Natural killer cell treated with Interleukin-12 subunit alpha and Interleukin-12 subunit beta and Interleukin-15 and Interleukin-18, amount 100 ng/mL, for 72 hours (primary cell): ENCODE measurements around the gene AP3S2. TPM values are rescaled to one million over a fixed set of nuclear protein-coding genes. Genes with fewer than 3 reads are reported as not detected.

Experiments
- ATAC-seq, 2 donors: fragments of 150-1000 bp; cut with Tn5 transposase in 1 of 2; sonication (Bioruptor Pico), chemical (Tn5 transposase) in 1 of 2; 2 replicates each; pipeline ENCODE4 v1.10.0; 2021
- DNase-seq: peaks from one replicate; pipeline ENCODE4 v3.0.0; 2022; ENCODE audit warnings: low spot score
- H3K27ac Mint-ChIP-seq, 2 donors: 1 replicate in 1 of 2; 2 replicates in 1 of 2; pipeline ENCODE4 v1.8.0; 2022; ENCODE audit warnings: mixed read lengths in 2 of 2, mild to moderate bottlenecking in 1 of 2, moderate library complexity in 1 of 2
- H3K27me3 Mint-ChIP-seq, 2 donors: 1 replicate in 1 of 2; 2 replicates in 1 of 2; pipeline ENCODE4 v1.8.0; 2022; ENCODE audit warnings: mixed read lengths in 2 of 2
- H3K36me3 Mint-ChIP-seq: one replicate; pipeline ENCODE4 v1.8.0; 2022; ENCODE audit warnings: mixed read lengths
- H3K4me1 Mint-ChIP-seq, 2 donors: 1 replicate in 1 of 2; 2 replicates in 1 of 2; pipeline ENCODE4 v1.8.0; 2022; ENCODE audit warnings: low read depth in 2 of 2, mixed read lengths in 2 of 2, mild to moderate bottlenecking in 1 of 2
- H3K4me3 Mint-ChIP-seq: one replicate; pipeline ENCODE4 v1.8.0; 2022; ENCODE audit warnings: mixed read lengths
- H3K9me3 Mint-ChIP-seq: 2 replicates; pipeline ENCODE4 v1.8.0; 2022; ENCODE audit warnings: mixed read lengths
- total RNA-seq, 2 donors: library from RNA; stranded (reverse); gene quantifications; one replicate each; pipeline ENCODE4 v1.2.3, GENCODE V29; 2022

AP3S2 gene
- total RNA-seq, 2 donors from 2014 or later: 29.0 to 34.4 TPM

DNA sequence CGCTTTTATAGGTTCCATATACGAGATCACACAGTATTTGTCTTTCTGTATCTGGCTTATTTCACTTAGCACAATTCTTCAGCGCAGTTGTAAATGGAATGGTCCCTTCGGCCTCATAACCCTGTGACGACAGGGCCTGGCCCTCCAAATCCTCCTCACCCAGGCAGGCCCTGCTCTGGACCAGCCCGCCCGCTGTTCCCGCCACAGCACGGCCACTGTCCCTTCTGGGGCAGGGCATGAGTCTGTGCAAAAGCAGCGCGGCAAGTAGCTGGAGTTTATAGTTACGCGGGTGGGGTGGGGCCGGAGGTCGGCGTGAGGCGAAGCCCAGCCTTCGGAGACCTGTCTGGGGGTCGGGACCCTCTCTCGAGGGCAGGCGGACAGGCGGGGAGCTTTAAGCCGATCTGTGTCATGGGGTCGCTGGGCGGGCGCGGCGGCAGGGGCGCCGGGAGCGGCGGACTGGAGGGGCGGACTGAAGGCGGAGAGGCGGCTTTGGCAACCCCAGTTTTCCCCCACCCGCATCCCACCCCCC, 18.4 kb upstream of the AP3S2 start:
- Mint-ChIP-seq H3K27ac (no peak overlapping the region), H3K36me3 (no peaks in the 10 kb centered on the region), H3K27me3 (peaks cover 6 to 19% of the 10 kb centered on the region in 2 donors), H3K4me1 (no peaks in the 10 kb centered on the region), H3K4me3 (no peak overlapping the region), H3K9me3 (no peaks in the 10 kb centered on the region)
- DNase-seq: no peak
- ATAC-seq: no peak

GRCh38 chr15:89910891-89911626, 17.3 kb upstream of the AP3S2 start:
- H3K36me3 Mint-ChIP-seq: no peaks in the 10 kb centered on the region
- H3K27me3 Mint-ChIP-seq: peaks cover 6 to 19% of the 10 kb centered on the region in 2 donors
- H3K9me3 Mint-ChIP-seq: no peaks in the 10 kb centered on the region
- ATAC-seq (no peak), DNase-seq (no peak)
- no peak overlapping the region for H3K27ac Mint-ChIP-seq
- H3K4me3 Mint-ChIP-seq: no peak overlapping the region
- no peaks in the 10 kb centered on the region for H3K4me1 Mint-ChIP-seq

- no peaks in the 10 kb centered on the region for H3K36me3 Mint-ChIP-seq
- no peaks in the 10 kb centered on the region for H3K9me3 Mint-ChIP-seq
- H3K4me1 Mint-ChIP-seq: no peaks in the 10 kb centered on the region
- H3K4me3 Mint-ChIP-seq: no peak overlapping the region
- no peak overlapping the region for H3K27ac Mint-ChIP-seq
- H3K27me3 Mint-ChIP-seq: peaks cover 3 to 14% of the 10 kb centered on the region in 2 donors
- ATAC-seq (no peak), DNase-seq (no peak)
Observed at GRCh38 chr15:89909611-89910010, 15.8 kb upstream of the AP3S2 start.

GRCh38 chr15:89908226-89908625, 14.4 kb upstream of the AP3S2 start:
- peak in 1 of 2 donors; percentile 3 for ATAC-seq
- Mint-ChIP-seq H3K9me3 (no peaks in the 10 kb centered on the region), H3K36me3 (no peaks in the 10 kb centered on the region), H3K27me3 (peaks cover 0 to 2% of the 10 kb centered on the region in 2 donors), H3K4me3 (no peak overlapping the region), H3K4me1 (no peaks in the 10 kb centered on the region), H3K27ac (no peak overlapping the region)
- no peak for DNase-seq

DNA sequence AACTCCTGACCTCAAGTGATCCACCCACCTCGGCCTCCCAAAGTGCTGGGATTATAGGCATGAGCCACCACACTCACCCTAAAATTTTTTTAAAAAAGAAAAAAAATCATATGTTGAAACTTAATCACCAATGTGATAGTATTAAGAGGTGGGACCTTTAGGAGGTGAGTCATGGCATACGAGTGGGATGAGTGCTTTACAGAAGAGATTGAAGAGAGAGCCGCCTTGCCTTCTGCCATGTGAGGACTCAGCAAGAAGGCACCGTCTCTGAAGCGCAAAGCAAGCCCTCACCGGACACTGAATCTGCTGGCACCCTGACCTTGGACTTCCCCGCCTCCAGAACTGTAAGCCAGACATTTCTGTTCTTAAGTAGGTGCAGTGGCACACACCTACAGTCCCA, 13.5 kb upstream of the AP3S2 start:
- H3K36me3 Mint-ChIP-seq: no peaks in the 10 kb centered on the region
- ATAC-seq (no peak), DNase-seq (no peak)
- no peaks in the 10 kb centered on the region for H3K9me3 Mint-ChIP-seq
- H3K27me3 Mint-ChIP-seq: no peaks in the 10 kb centered on the region
- no peak overlapping the region for H3K4me3 Mint-ChIP-seq
- no peaks in the 10 kb centered on the region for H3K4me1 Mint-ChIP-seq
- H3K27ac Mint-ChIP-seq: no peak overlapping the region

GRCh38 chr15:89905846-89906378, 12.1 kb upstream of the AP3S2 start:
- H3K36me3 Mint-ChIP-seq: no peaks in the 10 kb centered on the region
- no peak for ATAC-seq
- no peaks in the 10 kb centered on the region for H3K9me3 Mint-ChIP-seq

DNA sequence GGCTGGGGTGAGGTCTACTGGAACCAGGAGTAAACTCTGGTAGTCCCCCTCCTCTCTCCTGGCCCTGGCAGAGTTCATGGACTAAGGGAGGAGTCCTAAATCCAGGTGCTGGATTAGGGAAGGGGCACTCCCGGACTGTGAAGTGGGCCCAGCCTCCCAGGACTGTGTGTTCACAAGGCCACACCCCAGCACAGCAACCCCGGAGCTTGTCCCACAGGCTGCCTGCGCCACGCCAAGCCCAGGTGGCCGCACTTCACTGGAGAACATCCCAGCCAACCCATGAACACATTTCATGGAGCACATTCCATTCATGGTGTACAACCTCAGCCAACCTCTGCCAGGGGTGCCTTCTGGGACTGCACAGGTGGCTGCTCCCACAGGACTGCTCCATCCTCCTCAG, 10.7 kb upstream of the AP3S2 start:
- Mint-ChIP-seq H3K36me3 (no peaks in the 10 kb centered on the region), H3K9me3 (no peaks in the 10 kb centered on the region), H3K4me1 (no peaks in the 10 kb centered on the region), H3K27ac (no peak overlapping the region), H3K4me3 (no peak overlapping the region), H3K27me3 (no peaks in the 10 kb centered on the region)
- ATAC-seq: no peak
- DNase-seq: no peak

More at GRCh38 chr15:89905846-89906378, 12.1 kb upstream of the AP3S2 start:
- H3K4me1 Mint-ChIP-seq: no peaks in the 10 kb centered on the region
- H3K27me3 Mint-ChIP-seq: no peaks in the 10 kb centered on the region
- H3K4me3 Mint-ChIP-seq: no peak overlapping the region
- H3K27ac Mint-ChIP-seq: no peak overlapping the region
- no peak for DNase-seq

DNA sequence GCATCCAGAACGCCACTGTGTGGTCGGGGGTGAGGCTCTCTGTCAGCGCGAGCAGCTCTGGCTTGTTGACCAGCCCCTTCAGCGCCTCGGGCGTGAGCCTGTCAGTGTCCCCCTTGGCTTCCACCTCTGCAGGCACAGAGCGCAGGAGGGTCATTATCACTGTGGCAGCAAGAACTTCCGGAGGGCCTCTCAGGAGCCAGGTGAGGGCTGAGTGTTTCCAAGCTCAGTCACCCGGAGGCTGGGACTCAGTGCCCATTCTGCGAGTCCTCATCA, 10.0 kb upstream of the AP3S2 start:
- ATAC-seq (no peak), DNase-seq (no peak)
- no peaks in the 10 kb centered on the region for H3K9me3 Mint-ChIP-seq
- H3K27ac Mint-ChIP-seq: no peak overlapping the region
- no peaks in the 10 kb centered on the region for H3K4me1 Mint-ChIP-seq
- no peaks in the 10 kb centered on the region for H3K27me3 Mint-ChIP-seq
- no peaks in the 10 kb centered on the region for H3K36me3 Mint-ChIP-seq
- H3K4me3 Mint-ChIP-seq: no peak overlapping the region

GRCh38 chr15:89903015-89903857, 9.4 kb upstream of the AP3S2 start:
- Mint-ChIP-seq H3K36me3 (no peaks in the 10 kb centered on the region), H3K27me3 (no peaks in the 10 kb centered on the region), H3K27ac (no peak overlapping the region), H3K9me3 (no peaks in the 10 kb centered on the region), H3K4me3 (no peak overlapping the region), H3K4me1 (no peaks in the 10 kb centered on the region)
- no peak for DNase-seq
- ATAC-seq: no peak

DNA sequence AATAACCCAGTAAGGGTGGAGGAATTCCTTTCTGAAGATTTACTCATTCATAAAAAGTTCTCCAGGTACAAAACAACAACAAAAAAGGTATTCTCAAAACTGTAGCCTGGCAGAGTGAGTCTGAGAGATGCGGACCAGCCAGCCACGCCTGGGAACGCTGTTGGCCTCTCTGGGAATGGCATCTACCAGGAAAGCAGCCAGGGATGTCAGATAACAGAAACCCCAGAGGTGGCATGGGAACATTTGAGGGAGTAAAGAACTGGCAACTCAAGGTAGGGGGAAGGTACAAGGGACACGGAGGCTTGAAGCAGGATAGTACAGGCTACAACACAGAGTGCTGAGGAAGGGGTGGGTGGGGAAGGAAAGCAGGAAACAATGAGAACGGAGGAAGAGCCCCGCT, 7.1 kb upstream of the AP3S2 start:
- ATAC-seq (no peak), DNase-seq (no peak)
- Mint-ChIP-seq H3K4me1 (no peaks in the 10 kb centered on the region), H3K27me3 (no peaks in the 10 kb centered on the region), H3K27ac (no peak overlapping the region), H3K9me3 (no peaks in the 10 kb centered on the region), H3K36me3 (no peaks in the 10 kb centered on the region), H3K4me3 (no peak overlapping the region)

- no peaks in the 10 kb centered on the region for H3K9me3 Mint-ChIP-seq
- H3K36me3 Mint-ChIP-seq: no peaks in the 10 kb centered on the region
- H3K4me1 Mint-ChIP-seq: peaks cover 0 to 2% of the 10 kb centered on the region in 2 donors
- H3K4me3 Mint-ChIP-seq: no peak overlapping the region
- peak in 1 of 2 donors; percentile 40 for ATAC-seq
- no peak for DNase-seq
- no peak overlapping the region for H3K27ac Mint-ChIP-seq
- H3K27me3 Mint-ChIP-seq: no peaks in the 10 kb centered on the region
Observed at GRCh38 chr15:89899951-89900567, 6.3 kb upstream of the AP3S2 start.

GRCh38 chr15:89899295-89899945, 5.6 kb upstream of the AP3S2 start:
- no peaks in the 10 kb centered on the region for H3K27me3 Mint-ChIP-seq
- peaks cover 1 to 8% of the 10 kb centered on the region in 2 donors for H3K4me1 Mint-ChIP-seq
- no peak overlapping the region for H3K4me3 Mint-ChIP-seq
- H3K36me3 Mint-ChIP-seq: no peaks in the 10 kb centered on the region
- ATAC-seq (no peak), DNase-seq (no peak)
- H3K27ac Mint-ChIP-seq: no peak overlapping the region
- no peaks in the 10 kb centered on the region for H3K9me3 Mint-ChIP-seq

- no peaks in the 10 kb centered on the region for H3K27me3 Mint-ChIP-seq
- H3K4me1 Mint-ChIP-seq: peaks cover 5 to 12% of the 10 kb centered on the region in 2 donors
- H3K36me3 Mint-ChIP-seq: no peaks in the 10 kb centered on the region
- DNase-seq (no peak), ATAC-seq (no peak)
- H3K9me3 Mint-ChIP-seq: no peaks in the 10 kb centered on the region
- H3K27ac Mint-ChIP-seq: no peak overlapping the region
- no peak overlapping the region for H3K4me3 Mint-ChIP-seq
Observed at GRCh38 chr15:89898614-89899294, 5.0 kb upstream of the AP3S2 start.
